Thoracic aorta (tissue), 2 donors: ENCODE measurements around the gene C1orf210. TPM values are rescaled to one million over a fixed set of nuclear protein-coding genes. Genes with fewer than 3 reads are reported as not detected.

Source experiments
- ATAC-seq: fragments of 150-250 bp; one replicate; pipeline ENCODE4 v1.8.0; 2017; ENCODE audit warnings: low read depth; ENCODE audit not compliant: insufficient number of reproducible peaks, low FRiP score
- DNase-seq: peaks from one replicate; pipeline ENCODE4 v3.0.0-alpha.2; 2020; ENCODE audit warnings: low spot score
- H3K27ac ChIP-seq, 2 donors: fragments of 200-600 bp; sonication (generic); 1 replicate in 1 of 2; 2 replicates in 1 of 2; pipeline ENCODE4 v1.5.1; 2016; ENCODE audit warnings: mild to moderate bottlenecking in 2 of 2, moderate library complexity in 2 of 2
- H3K27me3 ChIP-seq: fragments of 200-600 bp; sonication (generic); replicated peaks from 2 replicates; pipeline ENCODE4 v1.6.0; 2016; ENCODE audit warnings: mild to moderate bottlenecking; ENCODE audit not compliant: insufficient read depth
- H3K36me3 ChIP-seq: fragments of 200-600 bp; sonication (generic); one replicate; pipeline ENCODE4 v1.5.1; 2016
- H3K4me1 ChIP-seq, 2 donors: fragments of 200-600 bp; sonication (generic); 1 replicate in 1 of 2; 2 replicates in 1 of 2; pipeline versions ENCODE4 v1.5.1 to v1.6.0; 2016; ENCODE audit warnings: low read depth in 2 of 2, mild to moderate bottlenecking in 1 of 2; ENCODE audit not compliant: control insufficient read depth in 1 of 2
- H3K4me3 ChIP-seq: fragments of 200-600 bp; sonication (generic); 2 replicates; pipeline ENCODE4 v1.5.1; 2016; ENCODE audit warnings: mild to moderate bottlenecking
- H3K9me3 ChIP-seq: fragments of 200-600 bp; sonication (generic); 2 replicates; pipeline ENCODE4 v1.5.1; 2016
- CTCF ChIP-seq: fragments of 200-600 bp; sonication (generic); IDR thresholded peaks from one replicate; pipeline ENCODE4 v1.5.1; 2019; ENCODE audit warnings: antibody characterized with exemption
- total RNA-seq, 2 donors: library from RNA; depleted of rRNA; stranded (reverse); fragments of >200 nt; gene quantifications; one replicate each; pipeline versions ENCODE4 v1.1.0 to v1.2.3, GENCODE V29; 2016

The C1orf210 gene
- total RNA-seq, 2 donors from 2014 or later = not detected

DNA sequence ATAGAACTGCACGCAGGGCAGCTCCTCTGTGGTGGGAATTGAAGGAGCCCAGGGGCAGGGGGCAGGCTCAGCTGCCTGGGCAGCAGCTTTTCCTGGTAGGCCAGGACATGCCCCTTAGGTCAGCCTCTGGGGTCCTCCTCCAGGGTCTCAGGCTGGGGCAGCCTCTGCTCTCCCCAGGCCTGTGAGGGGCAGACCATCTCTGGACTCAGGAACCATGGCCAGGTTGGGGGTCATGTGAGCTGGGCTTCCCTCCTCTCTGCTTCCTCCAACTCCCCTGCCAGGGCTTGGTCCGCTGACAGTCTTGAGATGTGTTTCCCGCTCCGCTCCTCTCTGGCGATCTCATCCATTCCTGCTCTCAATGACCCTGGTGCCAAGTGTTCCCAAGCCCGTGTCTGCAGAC, 5.7 kb downstream of the C1orf210 start:
- no peak for DNase-seq
- Histone ChIP-seq H3K27ac (no peak overlapping the region), H3K4me3 (no peak overlapping the region), H3K4me1 (no peaks in the 10 kb centered on the region), H3K9me3 (no peaks in the 10 kb centered on the region), H3K36me3 (no peaks in the 10 kb centered on the region), H3K27me3 (no peaks in the 10 kb centered on the region)
- TF ChIP-seq CTCF = no peak
- no peak for ATAC-seq

- Histone ChIP-seq H3K36me3 (no peaks in the 10 kb centered on the region), H3K4me3 (no peak overlapping the region), H3K4me1 (no peaks in the 10 kb centered on the region), H3K27ac (no peak overlapping the region), H3K27me3 (no peaks in the 10 kb centered on the region), H3K9me3 (no peaks in the 10 kb centered on the region)
- no peak for TF ChIP-seq CTCF
- ATAC-seq (no peak), DNase-seq (no peak)
Measured at GRCh38 chr1:43279161-43279560, 6.2 kb downstream of the C1orf210 start.

DNA sequence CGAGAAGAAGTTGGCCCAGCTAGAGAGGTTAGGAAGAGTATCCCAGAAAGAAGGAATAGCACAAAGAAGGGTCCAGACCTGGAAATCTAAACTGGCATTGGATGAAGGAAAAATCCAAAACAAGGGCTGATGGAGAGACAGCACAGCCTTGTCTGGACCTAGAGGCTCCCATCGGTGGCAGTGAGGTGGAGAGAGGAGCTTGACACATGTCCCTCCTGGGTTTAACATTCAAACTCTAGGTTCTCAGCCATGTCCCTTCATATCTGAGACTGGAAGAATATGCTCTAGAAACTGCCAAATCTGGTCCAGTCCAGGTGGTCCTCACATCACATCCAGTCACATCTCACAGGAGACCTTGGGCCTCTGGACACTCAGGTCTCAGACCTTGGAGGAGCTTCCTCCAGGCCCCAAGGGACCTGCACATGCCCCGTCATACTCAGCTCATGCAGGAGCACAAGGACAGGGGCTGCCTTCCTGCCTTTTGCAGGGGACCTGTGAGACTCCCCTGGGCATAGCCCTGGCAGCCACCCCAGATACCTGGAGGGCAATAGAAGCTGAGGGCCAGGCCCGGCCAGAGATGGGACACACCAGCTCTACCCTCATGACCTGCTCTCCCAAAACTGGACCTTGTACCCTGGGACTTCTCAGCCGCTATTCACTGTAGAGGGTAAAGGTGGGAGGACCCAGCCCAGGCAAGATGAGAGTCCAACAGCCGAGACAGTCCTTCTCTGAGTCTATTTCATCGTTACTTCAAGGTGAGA, 8.1 kb downstream of the C1orf210 start:
- H3K27me3 ChIP-seq = no peaks in the 10 kb centered on the region
- H3K4me1 ChIP-seq = no peaks in the 10 kb centered on the region
- H3K9me3 ChIP-seq = no peaks in the 10 kb centered on the region
- DNase-seq (no peak), ATAC-seq (no peak)
- TF ChIP-seq CTCF = no peak
- no peaks in the 10 kb centered on the region for H3K36me3 ChIP-seq
- no peak overlapping the region for H3K4me3 ChIP-seq
- no peak overlapping the region for H3K27ac ChIP-seq

GRCh38 chr1:43276673-43277072, 8.7 kb downstream of the C1orf210 start:
- no peaks in the 10 kb centered on the region for H3K9me3 ChIP-seq
- no peak for ATAC-seq
- no peak for DNase-seq
- H3K27me3 ChIP-seq = no peaks in the 10 kb centered on the region
- TF ChIP-seq CTCF = no peak
- no peak overlapping the region for H3K27ac ChIP-seq
- H3K4me3 ChIP-seq = no peak overlapping the region
- H3K36me3 ChIP-seq = no peaks in the 10 kb centered on the region
- H3K4me1 ChIP-seq = no peaks in the 10 kb centered on the region

DNA sequence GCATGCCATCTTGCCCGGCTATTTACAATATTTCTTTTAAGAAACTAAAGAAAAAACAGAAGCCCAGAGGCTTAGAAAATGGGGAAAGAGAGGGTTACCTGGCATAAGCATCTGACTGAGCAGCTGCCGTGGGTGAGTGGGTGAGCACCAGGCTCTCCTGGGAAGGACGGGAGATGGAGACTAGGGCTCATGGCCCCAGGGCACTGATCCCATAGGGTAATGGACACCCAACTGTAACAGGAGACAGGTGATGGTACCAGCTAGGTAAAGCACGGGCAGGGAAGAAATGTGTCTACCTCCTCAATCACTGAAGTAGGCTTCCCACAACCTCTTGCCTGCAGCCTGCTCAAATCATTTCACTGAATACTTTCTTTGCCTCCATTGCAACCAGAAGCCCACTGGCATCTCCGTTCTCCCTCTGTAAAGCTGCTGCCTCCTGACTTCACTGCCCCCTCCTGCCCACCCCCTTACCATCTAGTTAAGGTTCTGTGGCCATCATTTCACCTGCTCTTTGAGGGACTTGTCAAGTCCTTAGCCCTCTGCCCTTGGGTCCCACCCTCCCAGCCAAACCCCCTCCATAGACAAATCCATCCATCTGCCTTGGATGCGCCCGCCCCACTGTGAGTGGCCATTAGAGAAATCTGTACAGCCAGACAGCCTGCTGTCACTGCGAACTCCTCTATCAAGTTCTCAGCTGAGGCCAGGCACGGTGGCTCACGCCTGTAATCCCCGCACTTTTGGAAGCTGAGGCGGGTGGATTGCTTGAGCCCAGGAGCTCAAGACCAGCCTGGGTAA, 9.4 kb downstream of the C1orf210 start:
- Histone ChIP-seq H3K36me3 (no peaks in the 10 kb centered on the region), H3K27ac (no peak overlapping the region), H3K27me3 (no peaks in the 10 kb centered on the region), H3K9me3 (no peaks in the 10 kb centered on the region), H3K4me3 (no peak overlapping the region), H3K4me1 (no peaks in the 10 kb centered on the region)
- ATAC-seq (no peak), DNase-seq (no peak)
- no peak for TF ChIP-seq CTCF
